Thyroid gland (tissue), 4 donors: ENCODE data around the gene TRIM71. TPM values are rescaled to one million over a fixed set of nuclear protein-coding genes. Genes with fewer than 3 reads are reported as not detected.

ENCODE experiments used
- DNase-seq, 2 donors: peaks; one replicate each; pipeline ENCODE4 v3.0.0-alpha.2; 2019
- H3K27ac ChIP-seq, 3 donors: fragments of 200-600 bp; sonication (generic); 1 replicate in 2 of 3; 2 replicates in 1 of 3; pipeline ENCODE4 v1.5.1; 2016 to 2019; ENCODE audit warnings: mild to moderate bottlenecking in 1 of 3, moderate library complexity in 1 of 3
- H3K27me3 ChIP-seq: fragments of 200-600 bp; sonication (generic); one replicate; pipeline ENCODE4 v1.5.1; 2019
- H3K36me3 ChIP-seq, 2 donors: fragments of 200-600 bp; sonication (generic); one replicate each; pipeline ENCODE4 v1.5.1; 2016 to 2019
- H3K4me1 ChIP-seq, 2 donors: fragments of 200-600 bp; sonication (generic); one replicate each; pipeline ENCODE4 v1.5.1; 2017 to 2019
- H3K4me3 ChIP-seq, 3 donors: fragments of 200-600 bp; sonication (generic); replicated peaks in 1 of 3; 1 replicate in 2 of 3; 2 replicates in 1 of 3; pipeline ENCODE4 v1.5.1; 2016; ENCODE audit warnings: mild to moderate bottlenecking in 1 of 3
- H3K9me3 ChIP-seq: fragments of 200-600 bp; sonication (generic); one replicate; pipeline ENCODE4 v1.5.1; 2017
- CTCF ChIP-seq, 6 experiments: fragments of 200-600 bp in 3 of 6; fragments of 450-650 bp in 3 of 6; sonication (generic) in 3 of 6; IDR thresholded peaks; one replicate each; pipeline ENCODE4 v1.5.1; 2016 to 2019; ENCODE audit warnings: antibody characterized with exemption in 6 of 6, mild to moderate bottlenecking in 2 of 6, inconsistent platforms in 1 of 6, moderate library complexity in 1 of 6
- POLR2A ChIP-seq, 2 donors: fragments of 450-650 bp; IDR thresholded peaks; one replicate each; pipeline ENCODE4 v1.6.1; 2017; ENCODE audit warnings: antibody characterized with exemption in 2 of 2, mild to moderate bottlenecking in 2 of 2, moderate library complexity in 1 of 2
- WGBS, 2 donors: methylation state at CpG; one replicate each; pipeline ENCODE4 v1.1.5; 2017; 5-methylcytosine and 5-hydroxymethylcytosine counted together
- intact Hi-C: fragments of 100-400 bp; cut with DNase I; formaldehyde crosslinking; loops from one replicate; pipeline ENCODE4 v1.15.1; 2023
- total RNA-seq, 4 donors: library from RNA; depleted of rRNA; stranded (reverse); fragments of >200 nt; gene quantifications; one replicate each; pipeline ENCODE4 v1.2.3, GENCODE V29; 2016

TRIM71 gene
- total RNA-seq, 4 donors from 2014 or later, result under 0.01 to 0.15 (median 0.13) TPM; not detected in 1

- H3K27ac ChIP-seq, result no peak overlapping the region
- intact Hi-C loops, result no loop called here
- H3K4me1 ChIP-seq, result no peaks in the 10 kb centered on the region
- DNase-seq, result no peak
- no peaks in the 10 kb centered on the region for H3K27me3 ChIP-seq
- H3K4me3 ChIP-seq, result no peak overlapping the region
- 58 to 65% methylated on average over 3 of the region's 3 CpGs for WGBS, 2 donors
- no peaks in the 10 kb centered on the region for H3K9me3 ChIP-seq
- H3K36me3 ChIP-seq, result no peaks in the 10 kb centered on the region
- TF ChIP-seq POLR2A (IDR thresholded peaks at IDR 0.05) (no peak), CTCF (IDR thresholded peaks at IDR 0.05) (no peak)
Observed at GRCh38 chr3:32842531-32842931, 24.7 kb downstream of the TRIM71 start.

- H3K4me1 ChIP-seq, result no peaks in the 10 kb centered on the region
- no peak for DNase-seq
- H3K27me3 ChIP-seq, result no peaks in the 10 kb centered on the region
- H3K27ac ChIP-seq, result no peak overlapping the region
- WGBS, 2 donors, result 25 to 79% methylated on average over 2 of the region's 2 CpGs
- intact Hi-C loops, result no loop called here
- no peaks in the 10 kb centered on the region for H3K36me3 ChIP-seq
- no peaks in the 10 kb centered on the region for H3K9me3 ChIP-seq
- H3K4me3 ChIP-seq, result no peak overlapping the region
- no peak for TF ChIP-seq CTCF (IDR thresholded peaks at IDR 0.05)
- no peak for TF ChIP-seq POLR2A (IDR thresholded peaks at IDR 0.05)
Observed at GRCh38 chr3:32842987-32843386, 25.2 kb downstream of the TRIM71 start.

- no peaks in the 10 kb centered on the region for H3K36me3 ChIP-seq
- no peak for DNase-seq
- H3K27me3 ChIP-seq, result no peaks in the 10 kb centered on the region
- TF ChIP-seq POLR2A (IDR thresholded peaks at IDR 0.05) (no peak), CTCF (IDR thresholded peaks at IDR 0.05) (no peak)
- no peak overlapping the region for H3K4me3 ChIP-seq
- no peaks in the 10 kb centered on the region for H3K4me1 ChIP-seq
- WGBS, 2 donors, result 86 to 90% methylated on average over 17 of the region's 17 CpGs
- no peak overlapping the region for H3K27ac ChIP-seq
- intact Hi-C loops, result no loop called here
- H3K9me3 ChIP-seq, result no peaks in the 10 kb centered on the region
Observed at GRCh38 chr3:32843510-32844321, 25.9 kb downstream of the TRIM71 start.

GRCh38 chr3:32844322-32844654 is 26.5 kb downstream of the TRIM71 start:
- no peak for DNase-seq

More at GRCh38 chr3:32844322-32844654, 26.5 kb downstream of the TRIM71 start:
- TF ChIP-seq POLR2A (IDR thresholded peaks at IDR 0.05) (no peak), CTCF (IDR thresholded peaks at IDR 0.05) (no peak)
- WGBS, 2 donors, result 90 to 95% methylated on average over 7 of the region's 7 CpGs
- no peak overlapping the region for H3K4me3 ChIP-seq
- no peaks in the 10 kb centered on the region for H3K36me3 ChIP-seq
- no peaks in the 10 kb centered on the region for H3K4me1 ChIP-seq
- no peak overlapping the region for H3K27ac ChIP-seq
- intact Hi-C loops, result no loop called here
- no peaks in the 10 kb centered on the region for H3K9me3 ChIP-seq
- H3K27me3 ChIP-seq, result no peaks in the 10 kb centered on the region
